ENCODE data around the gene TBC1D2B. TPM values are rescaled to one million over a fixed set of nuclear protein-coding genes. Genes with fewer than 3 reads are reported as not detected.

The TBC1D2B gene
- total and polyA plus RNA-seq, 2 donors (not counting 3 experiments of a cell fraction or from before 2014, with no cell fraction given) = 30.8 to 46.1 TPM

DNA sequence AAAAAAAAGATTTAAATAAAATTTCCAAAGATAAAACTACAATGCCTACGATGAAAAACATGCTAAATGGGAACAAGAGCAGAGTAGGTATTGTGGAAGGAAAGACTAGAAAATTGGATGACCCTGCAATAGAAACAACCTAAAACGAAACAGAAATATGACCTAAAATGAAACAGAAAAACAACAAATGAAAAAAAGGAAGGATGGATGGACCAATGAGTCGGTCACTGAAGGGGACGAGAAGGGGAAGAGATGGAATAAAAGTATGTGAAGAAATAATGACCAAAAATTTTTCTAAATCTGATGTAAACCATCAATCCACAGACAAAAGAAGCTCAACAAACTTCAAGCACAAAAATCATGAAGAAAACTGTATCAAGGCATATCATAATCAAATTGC lies 44.8 kb downstream of the TBC1D2B start:
- DNase-seq (ENCODE audit: low read depth, low spot score) (no peak), FAIRE-seq (no peak)
- Histone ChIP-seq H2AFZ (ENCODE audit: low read depth, low read length) (no peak overlapping the region), H3K4me3 (replicated peaks in 1 of 3; ENCODE audit: insufficient read depth in 1 of 3, low read depth in 1 of 3, low read length in 3 of 3) (no peak overlapping the region), H3K27ac (ENCODE audit: insufficient read depth, low read depth, low read length) (no peak overlapping the region), H3K4me1 (ENCODE audit: control insufficient read depth, extremely low read depth, insufficient read depth, low read length) (peaks cover 32% of the 10 kb centered on the region), H3K36me3 (ENCODE audit: control insufficient read depth in 2 of 2, extremely low read depth in 1 of 2, insufficient read depth in 2 of 2, low read length in 2 of 2) (no peaks in the 10 kb centered on the region), H3K9me1 (replicated peaks; ENCODE audit: control insufficient read depth, extremely low read depth, insufficient read depth, low read length) (no peaks in the 10 kb centered on the region), H4K20me1 (replicated peaks; ENCODE audit: control insufficient read depth, extremely low read depth, insufficient read depth, low read length) (no peaks in the 10 kb centered on the region), H3K79me2 (ENCODE audit: control insufficient read depth, insufficient read depth, low read length) (peaks cover 9% of the 10 kb centered on the region), H3K9ac (replicated peaks; ENCODE audit: extremely low read depth, insufficient read depth, low read length) (no peak overlapping the region), H3K4me2 (ENCODE audit: insufficient read depth, low read length) (no peak overlapping the region), H3K9me3 (replicated peaks; ENCODE audit: control insufficient read depth, insufficient read depth, low read length) (no peaks in the 10 kb centered on the region), H3K27me3 (ENCODE audit: control insufficient read depth in 2 of 2, insufficient read depth in 2 of 2, low read length in 2 of 2) (no peaks in the 10 kb centered on the region)
- TF ChIP-seq, protein P1, sequence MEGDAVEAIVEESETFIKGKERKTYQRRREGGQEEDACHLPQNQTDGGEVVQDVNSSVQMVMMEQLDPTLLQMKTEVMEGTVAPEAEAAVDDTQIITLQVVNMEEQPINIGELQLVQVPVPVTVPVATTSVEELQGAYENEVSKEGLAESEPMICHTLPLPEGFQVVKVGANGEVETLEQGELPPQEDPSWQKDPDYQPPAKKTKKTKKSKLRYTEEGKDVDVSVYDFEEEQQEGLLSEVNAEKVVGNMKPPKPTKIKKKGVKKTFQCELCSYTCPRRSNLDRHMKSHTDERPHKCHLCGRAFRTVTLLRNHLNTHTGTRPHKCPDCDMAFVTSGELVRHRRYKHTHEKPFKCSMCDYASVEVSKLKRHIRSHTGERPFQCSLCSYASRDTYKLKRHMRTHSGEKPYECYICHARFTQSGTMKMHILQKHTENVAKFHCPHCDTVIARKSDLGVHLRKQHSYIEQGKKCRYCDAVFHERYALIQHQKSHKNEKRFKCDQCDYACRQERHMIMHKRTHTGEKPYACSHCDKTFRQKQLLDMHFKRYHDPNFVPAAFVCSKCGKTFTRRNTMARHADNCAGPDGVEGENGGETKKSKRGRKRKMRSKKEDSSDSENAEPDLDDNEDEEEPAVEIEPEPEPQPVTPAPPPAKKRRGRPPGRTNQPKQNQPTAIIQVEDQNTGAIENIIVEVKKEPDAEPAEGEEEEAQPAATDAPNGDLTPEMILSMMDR (IDR thresholded peaks at IDR 0.05; ENCODE audit: extremely low read depth in 1 of 2, insufficient read depth in 1 of 2, low read depth in 1 of 2, low read length in 2 of 2) = no peak
- TF ChIP-seq, protein P2, sequence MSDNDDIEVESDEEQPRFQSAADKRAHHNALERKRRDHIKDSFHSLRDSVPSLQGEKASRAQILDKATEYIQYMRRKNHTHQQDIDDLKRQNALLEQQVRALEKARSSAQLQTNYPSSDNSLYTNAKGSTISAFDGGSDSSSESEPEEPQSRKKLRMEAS (IDR thresholded peaks at IDR 0.05; ENCODE audit: insufficient read depth, insufficient read length) = no peak
- TF ChIP-seq MYC (IDR thresholded peaks at IDR 0.05; ENCODE audit: low read depth, low read length) (no peak), POLR2AphosphoS5 (IDR thresholded peaks at IDR 0.05; ENCODE audit: insufficient read depth, low read depth, low read length) (no peak), GATA2 (IDR thresholded peaks at IDR 0.05; ENCODE audit: insufficient read depth, insufficient read length, low read depth, low read length) (no peak), POLR2A (IDR thresholded peaks at IDR 0.05; ENCODE audit: low read depth, low read length) (no peak)
- intact Hi-C loops (cut with micrococcal nuclease) = no loop called here
- dilution Hi-C loops (cut with MboI; ENCODE audit: extremely low pct_ligation_motif_present, low sequenced_read_pairs) = no loop called here
- POLR2A ChIA-PET = no interaction called here
- CTCF ChIA-PET = interaction anchor here (1.5 kb wide), 1 partner anchor 76 kb away, joined by 5 read pairs; no protein-coding TSS in a partner anchor
- no TSS peak for BruUV-seq (replicated peaks)

DNA sequence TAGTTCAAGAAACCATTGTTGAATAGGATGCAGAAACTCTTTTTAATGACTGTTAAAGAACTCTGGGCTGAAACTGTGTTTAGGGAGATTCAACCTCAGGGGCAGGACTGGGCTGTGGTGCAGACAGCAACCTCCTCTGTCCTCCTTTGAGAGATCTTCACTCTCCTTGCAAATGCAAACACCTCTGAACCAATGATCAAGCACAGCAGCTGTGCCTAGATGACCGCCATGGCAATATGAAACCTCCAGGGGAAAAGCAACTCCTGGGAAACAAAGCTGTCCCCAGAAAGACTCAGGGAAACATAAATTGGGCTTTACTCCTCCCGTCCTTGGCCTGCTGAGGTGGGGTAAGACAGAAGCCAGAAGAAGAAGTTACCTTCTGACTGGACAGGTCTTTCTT lies 52.6 kb downstream of the TBC1D2B start:
- TF ChIP-seq EZH2 (IDR thresholded peaks at IDR 0.05; ENCODE audit: borderline replicate concordance, low read depth, low read length, severe bottlenecking) = no peak
- H3K4me2 ChIP-seq (ENCODE audit: insufficient read depth, low read length) = no peak overlapping the region
- no peak overlapping the region for H3K4me3 ChIP-seq (replicated peaks in 1 of 3; ENCODE audit: insufficient read depth in 1 of 3, low read depth in 1 of 3, low read length in 3 of 3)
- H3K4me1 ChIP-seq (ENCODE audit: control insufficient read depth, extremely low read depth, insufficient read depth, low read length) = no peaks in the 10 kb centered on the region
- intact Hi-C loops (cut with micrococcal nuclease) = no loop called here
- DNase-seq (ENCODE audit: low read depth, low spot score) (no peak), FAIRE-seq (no peak)
- no peaks in the 10 kb centered on the region for H3K27me3 ChIP-seq (ENCODE audit: control insufficient read depth in 2 of 2, insufficient read depth in 2 of 2, low read length in 2 of 2)
- ChIA-PET CTCF (interaction anchor here (1.5 to 3.2 kb wide), 3 partner anchors 10 to 83 kb away, joined by 3 to 12 read pairs (median 9); no protein-coding TSS in a partner anchor), POLR2A (no interaction called here)
- no TSS peak for BruUV-seq (replicated peaks)
- no peaks in the 10 kb centered on the region for H3K9me3 ChIP-seq (replicated peaks; ENCODE audit: control insufficient read depth, insufficient read depth, low read length)
- no peaks in the 10 kb centered on the region for H4K20me1 ChIP-seq (replicated peaks; ENCODE audit: control insufficient read depth, extremely low read depth, insufficient read depth, low read length)
- H2AFZ ChIP-seq (ENCODE audit: low read depth, low read length) = no peak overlapping the region
- H3K9me1 ChIP-seq (replicated peaks; ENCODE audit: control insufficient read depth, extremely low read depth, insufficient read depth, low read length) = no peaks in the 10 kb centered on the region
- no peak overlapping the region for H3K9ac ChIP-seq (replicated peaks; ENCODE audit: extremely low read depth, insufficient read depth, low read length)
- H3K36me3 ChIP-seq (ENCODE audit: control insufficient read depth in 2 of 2, extremely low read depth in 1 of 2, insufficient read depth in 2 of 2, low read length in 2 of 2) = peaks cover 11 to 18% of the 10 kb centered on the region in 2 experiments
- no peak overlapping the region for H3K27ac ChIP-seq (ENCODE audit: insufficient read depth, low read depth, low read length)
- no peaks in the 10 kb centered on the region for H3K79me2 ChIP-seq (ENCODE audit: control insufficient read depth, insufficient read depth, low read length)
- dilution Hi-C loops (cut with MboI; ENCODE audit: extremely low pct_ligation_motif_present, low sequenced_read_pairs) = no loop called here

All from endothelial cell of umbilical vein (primary cell).